Type B pancreatic cell (in vitro differentiated cells): ENCODE measurements around the gene PDE8B. TPM values are rescaled to one million over a fixed set of nuclear protein-coding genes. Genes with fewer than 3 reads are reported as not detected.

Experiments used
- DNase-seq: peaks from one replicate; pipeline ENCODE4 v3.0.0; 2021; ENCODE audit warnings: mixed read lengths; ENCODE audit not compliant: unreplicated experiment; ENCODE audit errors: extremely low spot score
- H3K27ac Mint-ChIP-seq: 2 replicates; pipeline ENCODE4 v1.8.0; 2021; ENCODE audit warnings: mild to moderate bottlenecking, mixed read lengths
- H3K27me3 Mint-ChIP-seq: 2 replicates; pipeline ENCODE4 v1.8.0; 2021; ENCODE audit warnings: mixed read lengths
- H3K36me3 Mint-ChIP-seq: 2 replicates; pipeline ENCODE4 v1.8.0; 2021; ENCODE audit warnings: mixed read lengths
- H3K4me1 Mint-ChIP-seq: one replicate; pipeline ENCODE4 v1.8.0; 2021; ENCODE audit warnings: mixed read lengths; ENCODE audit not compliant: unreplicated experiment
- H3K4me3 Mint-ChIP-seq: 2 replicates; pipeline ENCODE4 v1.8.0; 2021; ENCODE audit warnings: mild to moderate bottlenecking, mixed read lengths
- H3K9me3 Mint-ChIP-seq: 2 replicates; pipeline ENCODE4 v1.8.0; 2021; ENCODE audit warnings: mixed read lengths
- long read RNA-seq: library from polyadenylated mRNA; unstranded; transcript quantifications from one replicate; pipeline ENCODE4 v2.0.0, GENCODE V29; 2020
- total RNA-seq: library from RNA; stranded (reverse); gene quantifications from 2 replicates; pipeline ENCODE4 v1.2.1, GENCODE V29; 2021; ENCODE audit warnings: low replicate concordance
- TF ChIP-seq, protein P1 (sequence below): fragments of 200-600 bp; sonication (generic); conservative IDR thresholded peaks from 2 replicates; pipeline ENCODE4 v1.5.0; 2021; ENCODE audit warnings: antibody characterized with exemption, mild to moderate bottlenecking

Gene PDE8B, protein sequence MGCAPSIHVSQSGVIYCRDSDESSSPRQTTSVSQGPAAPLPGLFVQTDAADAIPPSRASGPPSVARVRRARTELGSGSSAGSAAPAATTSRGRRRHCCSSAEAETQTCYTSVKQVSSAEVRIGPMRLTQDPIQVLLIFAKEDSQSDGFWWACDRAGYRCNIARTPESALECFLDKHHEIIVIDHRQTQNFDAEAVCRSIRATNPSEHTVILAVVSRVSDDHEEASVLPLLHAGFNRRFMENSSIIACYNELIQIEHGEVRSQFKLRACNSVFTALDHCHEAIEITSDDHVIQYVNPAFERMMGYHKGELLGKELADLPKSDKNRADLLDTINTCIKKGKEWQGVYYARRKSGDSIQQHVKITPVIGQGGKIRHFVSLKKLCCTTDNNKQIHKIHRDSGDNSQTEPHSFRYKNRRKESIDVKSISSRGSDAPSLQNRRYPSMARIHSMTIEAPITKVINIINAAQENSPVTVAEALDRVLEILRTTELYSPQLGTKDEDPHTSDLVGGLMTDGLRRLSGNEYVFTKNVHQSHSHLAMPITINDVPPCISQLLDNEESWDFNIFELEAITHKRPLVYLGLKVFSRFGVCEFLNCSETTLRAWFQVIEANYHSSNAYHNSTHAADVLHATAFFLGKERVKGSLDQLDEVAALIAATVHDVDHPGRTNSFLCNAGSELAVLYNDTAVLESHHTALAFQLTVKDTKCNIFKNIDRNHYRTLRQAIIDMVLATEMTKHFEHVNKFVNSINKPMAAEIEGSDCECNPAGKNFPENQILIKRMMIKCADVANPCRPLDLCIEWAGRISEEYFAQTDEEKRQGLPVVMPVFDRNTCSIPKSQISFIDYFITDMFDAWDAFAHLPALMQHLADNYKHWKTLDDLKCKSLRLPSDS
- 16.7 and 69.8 TPM in 2 replicates for total RNA-seq
- long read RNA-seq, partial matches to known transcripts: 0 of 9 reads
- long read RNA-seq, other reads (novel, unspliced or antisense): 9 of 9 reads

DNA sequence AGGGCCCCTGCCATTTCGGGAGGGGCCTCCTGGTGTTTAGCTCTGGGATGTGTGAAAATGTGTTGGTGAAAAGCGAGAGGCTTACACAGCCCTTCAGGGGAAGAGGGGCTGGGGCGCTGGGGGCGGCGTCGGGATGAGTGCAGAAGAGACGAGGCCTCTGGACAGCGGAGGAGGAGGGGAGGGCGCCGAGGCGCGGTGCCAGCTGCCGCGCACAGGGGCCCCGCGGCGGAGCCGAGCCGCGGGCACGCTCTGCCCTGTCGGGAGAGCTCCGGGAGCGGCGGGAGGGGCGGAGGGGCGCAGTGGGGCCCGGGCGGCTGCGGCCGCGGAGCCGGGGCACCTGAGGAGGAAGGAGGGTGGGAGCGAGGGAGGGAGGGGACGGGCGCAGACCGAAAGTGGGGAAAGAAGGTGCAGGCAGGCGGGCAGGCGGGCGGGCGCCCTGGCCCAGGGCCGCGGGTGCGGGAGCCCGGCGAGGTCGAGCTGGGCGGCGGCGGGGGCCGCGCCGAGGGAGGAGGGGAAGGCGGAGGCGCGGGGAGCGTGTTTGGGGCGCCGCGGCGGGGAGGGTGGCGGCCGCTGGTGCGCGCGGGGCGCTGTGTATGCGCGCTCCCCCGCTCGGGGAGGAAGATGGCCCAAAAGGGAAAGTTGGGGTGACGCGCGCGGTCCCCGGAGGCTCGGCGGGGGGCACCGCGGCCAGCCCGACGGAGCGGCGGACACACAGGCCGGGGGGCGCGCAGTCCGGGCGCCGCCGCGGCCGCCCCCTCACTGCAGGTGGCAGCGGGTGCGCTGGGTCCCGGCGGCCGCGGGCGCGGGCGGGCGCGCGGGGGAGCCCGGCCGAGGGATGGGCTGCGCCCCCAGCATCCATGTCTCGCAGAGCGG, at the start of gene PDE8B:
Gene PDE8B, plus strand, starts transcription at position 590 of the 873 bp plus-strand sequence. Its CDS starts 246 bp downstream, at position 836.
- Mint-ChIP-seq H3K27ac (peak within 1 kb of the TSS; percentile 89), H3K4me1 (peaks cover 15% of the 10 kb centered on the region)

DNA sequence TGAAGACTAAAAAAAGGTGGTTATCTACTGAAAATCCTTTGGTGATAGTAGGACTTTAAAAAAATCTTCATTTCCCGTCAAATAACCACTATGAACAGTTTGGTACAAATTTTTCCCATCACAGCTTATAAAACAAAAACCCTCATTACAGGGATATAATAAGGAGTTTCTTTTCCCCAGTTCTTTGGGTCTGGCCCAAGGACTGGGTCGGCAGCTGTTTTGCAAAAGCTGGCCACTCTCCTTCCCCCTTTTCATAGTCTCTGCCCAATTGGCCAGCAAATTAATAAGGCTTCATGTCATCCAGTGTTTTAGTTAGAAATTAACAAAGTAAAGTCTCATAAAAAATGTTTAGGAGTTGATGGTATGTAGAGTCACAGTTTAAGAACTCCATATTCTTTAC, 47.0 kb upstream of the PDE8B start:
- Mint-ChIP-seq H3K27me3 (no peaks in the 10 kb centered on the region), H3K4me3 (no peak overlapping the region), H3K9me3 (no peaks in the 10 kb centered on the region), H3K4me1 (peaks cover under 1% of the 10 kb centered on the region), H3K36me3 (no peaks in the 10 kb centered on the region), H3K27ac (no peak overlapping the region)
- DNase-seq: no peak
- TF ChIP-seq, protein P1, sequence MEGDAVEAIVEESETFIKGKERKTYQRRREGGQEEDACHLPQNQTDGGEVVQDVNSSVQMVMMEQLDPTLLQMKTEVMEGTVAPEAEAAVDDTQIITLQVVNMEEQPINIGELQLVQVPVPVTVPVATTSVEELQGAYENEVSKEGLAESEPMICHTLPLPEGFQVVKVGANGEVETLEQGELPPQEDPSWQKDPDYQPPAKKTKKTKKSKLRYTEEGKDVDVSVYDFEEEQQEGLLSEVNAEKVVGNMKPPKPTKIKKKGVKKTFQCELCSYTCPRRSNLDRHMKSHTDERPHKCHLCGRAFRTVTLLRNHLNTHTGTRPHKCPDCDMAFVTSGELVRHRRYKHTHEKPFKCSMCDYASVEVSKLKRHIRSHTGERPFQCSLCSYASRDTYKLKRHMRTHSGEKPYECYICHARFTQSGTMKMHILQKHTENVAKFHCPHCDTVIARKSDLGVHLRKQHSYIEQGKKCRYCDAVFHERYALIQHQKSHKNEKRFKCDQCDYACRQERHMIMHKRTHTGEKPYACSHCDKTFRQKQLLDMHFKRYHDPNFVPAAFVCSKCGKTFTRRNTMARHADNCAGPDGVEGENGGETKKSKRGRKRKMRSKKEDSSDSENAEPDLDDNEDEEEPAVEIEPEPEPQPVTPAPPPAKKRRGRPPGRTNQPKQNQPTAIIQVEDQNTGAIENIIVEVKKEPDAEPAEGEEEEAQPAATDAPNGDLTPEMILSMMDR: no peak

More for the DNA sequence above, at the start of gene PDE8B:
- H3K36me3 Mint-ChIP-seq: peaks cover 4% of the 10 kb centered on the region
- no peak for DNase-seq
- TF ChIP-seq, protein P1: no peak
- H3K4me3 Mint-ChIP-seq: peak within 1 kb of the TSS; percentile 94
- H3K27me3 Mint-ChIP-seq: peaks cover 69% of the 10 kb centered on the region
- no peaks in the 10 kb centered on the region for H3K9me3 Mint-ChIP-seq

DNA sequence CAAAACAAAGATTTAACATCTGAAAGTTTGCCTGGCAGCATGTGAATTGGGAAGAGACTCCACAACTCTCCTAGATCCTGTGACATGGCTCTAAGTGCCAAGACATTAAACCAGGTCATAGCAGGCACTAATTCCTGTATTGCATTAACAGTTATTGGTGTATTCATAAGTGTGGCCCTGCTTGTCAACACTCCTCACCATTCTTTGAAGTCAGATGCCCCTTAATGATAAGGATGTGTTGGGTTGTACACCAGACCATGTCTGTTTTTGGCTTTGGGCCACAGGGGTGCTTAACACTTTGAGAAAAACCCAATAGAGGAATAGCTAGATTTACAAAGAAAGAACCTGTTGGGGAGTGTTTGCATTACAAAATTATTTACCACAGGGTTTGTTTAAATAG, 43.4 kb upstream of the PDE8B start:
- H3K36me3 Mint-ChIP-seq: no peaks in the 10 kb centered on the region
- H3K27me3 Mint-ChIP-seq: no peaks in the 10 kb centered on the region
- no peak overlapping the region for H3K4me3 Mint-ChIP-seq

DNA sequence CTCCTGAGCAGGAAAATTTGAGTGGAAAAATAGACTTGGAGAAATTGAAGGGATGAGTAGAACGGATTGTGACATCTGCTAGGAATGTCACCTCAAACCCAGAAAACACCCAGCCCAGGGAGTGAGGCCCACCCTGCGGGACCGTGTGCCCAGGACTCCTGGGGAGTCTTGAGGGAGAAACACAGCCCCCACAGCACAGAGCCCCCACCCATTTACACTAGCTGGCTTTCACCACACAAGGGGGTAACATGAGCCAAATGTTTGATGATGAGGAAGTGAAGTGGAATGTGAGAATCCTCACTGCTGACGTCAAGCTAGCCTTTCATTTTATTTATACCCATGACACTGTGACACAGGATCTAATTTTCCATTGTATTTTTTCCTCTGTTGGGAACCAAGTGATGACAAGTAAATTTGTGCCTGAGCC, 42.8 kb upstream of the PDE8B start:
- DNase-seq: no peak

More for the DNA sequence above, 43.4 kb upstream of the PDE8B start:
- Mint-ChIP-seq H3K9me3 (no peaks in the 10 kb centered on the region), H3K4me1 (peaks cover 11% of the 10 kb centered on the region), H3K27ac (no peak overlapping the region)
- TF ChIP-seq, protein P1: no peak
- no peak for DNase-seq

More for the DNA sequence above, 42.8 kb upstream of the PDE8B start:
- Mint-ChIP-seq H3K4me1 (peaks cover 11% of the 10 kb centered on the region), H3K27me3 (no peaks in the 10 kb centered on the region), H3K4me3 (no peak overlapping the region), H3K9me3 (no peaks in the 10 kb centered on the region), H3K27ac (peak overlapping the region; percentile 74), H3K36me3 (no peaks in the 10 kb centered on the region)
- TF ChIP-seq, protein P1: no peak
